Activated T-helper 1 cell treated with anti-CD3 and anti-CD28 coated beads, Interleukin-12 subunit alpha, Interleukin-12 subunit beta, Interleukin-2, Interleukin-4 antibody, amounts not matched to agents 30 ng/mL and 10 ng/mL and 1 ng/mL, durations not matched to agents 14 hours and 24 hours and 36 hours (primary cell): ENCODE measurements around the gene COX8C. TPM values are rescaled to one million over a fixed set of nuclear protein-coding genes. Genes with fewer than 3 reads are reported as not detected.

Experiments used
- DNase-seq: peaks from one replicate; pipeline ENCODE4 v3.0.0; 2021; ENCODE audit warnings: low spot score
- H3K27ac Mint-ChIP-seq: one replicate; pipeline ENCODE4 v1.8.0; 2021; ENCODE audit warnings: mild to moderate bottlenecking, mixed read lengths
- H3K27me3 Mint-ChIP-seq: one replicate; pipeline ENCODE4 v1.8.0; 2022; ENCODE audit warnings: mild to moderate bottlenecking, moderate library complexity, mixed read lengths; ENCODE audit not compliant: insufficient read depth
- H3K36me3 Mint-ChIP-seq: one replicate; pipeline ENCODE4 v1.8.0; 2021; ENCODE audit warnings: low read depth, mixed read lengths
- H3K4me1 Mint-ChIP-seq: one replicate; pipeline ENCODE4 v1.8.0; 2021; ENCODE audit warnings: low read depth, mixed read lengths
- H3K4me3 Mint-ChIP-seq: one replicate; pipeline ENCODE4 v1.8.0; 2021; ENCODE audit warnings: mild to moderate bottlenecking, moderate library complexity, mixed read lengths
- H3K9me3 Mint-ChIP-seq: one replicate; pipeline ENCODE4 v1.8.0; 2021; ENCODE audit warnings: mixed read lengths
- intact Hi-C: fragments of 100-400 bp; cut with micrococcal nuclease; formaldehyde crosslinking; loops from one replicate; pipeline ENCODE4 v1.15.1; 2024
- total RNA-seq: library from RNA; stranded (reverse); gene quantifications from 2 replicates; pipeline ENCODE4 v1.2.3, GENCODE V29; 2022

Gene COX8C
- total RNA-seq, 1 donor from 2014 or later, result not detected

DNA sequence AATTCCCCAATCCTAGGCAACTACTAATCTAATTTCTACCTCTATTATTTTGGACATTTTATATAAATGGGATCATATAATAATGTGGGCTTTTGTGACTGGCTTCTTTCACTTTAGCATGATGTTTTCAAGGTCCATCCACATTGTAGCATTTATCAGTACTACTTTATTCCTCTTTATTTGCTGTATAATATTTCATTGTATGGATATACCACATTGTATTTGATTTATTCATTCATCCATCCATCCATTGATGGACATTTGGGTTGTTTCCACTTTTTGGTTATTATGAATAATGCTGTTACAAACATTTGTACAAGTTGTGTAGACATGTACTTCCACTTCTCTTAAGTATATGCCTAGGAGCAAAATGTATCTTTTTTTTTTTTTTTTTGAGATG is 31.4 kb upstream of the COX8C start:
- H3K4me3 Mint-ChIP-seq, result no peak overlapping the region
- no peak overlapping the region for H3K27ac Mint-ChIP-seq
- no peak for DNase-seq
- no peaks in the 10 kb centered on the region for H3K27me3 Mint-ChIP-seq
- H3K9me3 Mint-ChIP-seq, result no peaks in the 10 kb centered on the region
- intact Hi-C loops, result no loop called here
- H3K4me1 Mint-ChIP-seq, result peaks cover 15% of the 10 kb centered on the region
- no peaks in the 10 kb centered on the region for H3K36me3 Mint-ChIP-seq

DNA sequence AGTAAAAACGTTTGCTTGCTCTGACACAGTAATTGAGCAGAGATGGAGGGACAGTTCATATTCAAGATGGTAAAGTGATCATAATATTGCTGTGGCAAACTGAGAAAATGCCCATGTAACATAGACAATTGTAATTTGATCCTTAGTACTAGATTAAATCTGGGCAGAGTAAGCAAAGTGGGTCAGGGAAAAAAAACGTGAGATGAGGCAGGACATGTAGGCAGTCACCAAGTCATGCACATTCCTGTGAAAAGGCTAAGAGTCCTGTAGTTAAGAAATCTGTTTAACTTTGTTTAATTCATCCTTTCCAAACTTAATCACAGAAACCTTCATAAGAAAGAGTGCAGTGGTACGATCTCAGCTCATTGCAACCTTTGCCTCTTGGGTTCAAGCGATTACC is 30.3 kb upstream of the COX8C start:
- Mint-ChIP-seq H3K4me3 (no peak overlapping the region), H3K4me1 (peaks cover 15% of the 10 kb centered on the region), H3K27ac (no peak overlapping the region), H3K36me3 (no peaks in the 10 kb centered on the region), H3K9me3 (no peaks in the 10 kb centered on the region), H3K27me3 (no peaks in the 10 kb centered on the region)
- intact Hi-C loops, result no loop called here
- no peak for DNase-seq

DNA sequence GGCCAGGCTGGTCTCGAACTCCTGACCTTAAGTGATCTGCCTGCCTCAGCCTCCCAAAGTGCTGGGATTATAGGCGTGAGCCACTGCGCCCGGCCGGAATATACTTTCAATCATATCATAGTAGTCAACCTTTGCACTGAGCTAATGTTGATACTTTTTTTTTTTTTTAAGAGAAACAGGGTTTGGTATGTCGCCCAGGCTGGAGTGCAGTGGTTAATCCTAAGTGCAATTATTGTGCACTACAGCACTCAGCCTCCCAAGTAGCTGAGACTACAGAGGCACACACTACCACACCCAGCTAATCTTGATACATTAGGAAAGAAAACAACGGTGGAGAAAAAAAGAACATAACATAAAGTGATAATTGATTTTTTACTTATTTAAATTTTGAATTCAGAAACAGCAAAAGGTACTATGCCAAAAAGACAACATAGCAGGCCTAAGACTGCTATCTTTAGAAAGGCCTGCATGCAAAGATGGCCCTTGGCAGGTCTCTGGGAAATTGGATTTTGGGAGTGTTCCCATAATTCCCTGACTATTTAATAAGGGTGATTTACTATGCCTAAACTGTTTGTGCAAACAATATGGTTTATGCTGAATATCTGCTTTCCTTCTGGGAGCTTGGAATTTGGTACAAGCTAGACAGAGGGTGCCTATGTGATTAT is 29.6 kb upstream of the COX8C start:
- DNase-seq, result no peak
- no peak overlapping the region for H3K27ac Mint-ChIP-seq
- H3K4me1 Mint-ChIP-seq, result peaks cover 15% of the 10 kb centered on the region
- H3K27me3 Mint-ChIP-seq, result no peaks in the 10 kb centered on the region
- no peak overlapping the region for H3K4me3 Mint-ChIP-seq
- intact Hi-C loops, result no loop called here
- no peaks in the 10 kb centered on the region for H3K36me3 Mint-ChIP-seq
- H3K9me3 Mint-ChIP-seq, result no peaks in the 10 kb centered on the region

DNA sequence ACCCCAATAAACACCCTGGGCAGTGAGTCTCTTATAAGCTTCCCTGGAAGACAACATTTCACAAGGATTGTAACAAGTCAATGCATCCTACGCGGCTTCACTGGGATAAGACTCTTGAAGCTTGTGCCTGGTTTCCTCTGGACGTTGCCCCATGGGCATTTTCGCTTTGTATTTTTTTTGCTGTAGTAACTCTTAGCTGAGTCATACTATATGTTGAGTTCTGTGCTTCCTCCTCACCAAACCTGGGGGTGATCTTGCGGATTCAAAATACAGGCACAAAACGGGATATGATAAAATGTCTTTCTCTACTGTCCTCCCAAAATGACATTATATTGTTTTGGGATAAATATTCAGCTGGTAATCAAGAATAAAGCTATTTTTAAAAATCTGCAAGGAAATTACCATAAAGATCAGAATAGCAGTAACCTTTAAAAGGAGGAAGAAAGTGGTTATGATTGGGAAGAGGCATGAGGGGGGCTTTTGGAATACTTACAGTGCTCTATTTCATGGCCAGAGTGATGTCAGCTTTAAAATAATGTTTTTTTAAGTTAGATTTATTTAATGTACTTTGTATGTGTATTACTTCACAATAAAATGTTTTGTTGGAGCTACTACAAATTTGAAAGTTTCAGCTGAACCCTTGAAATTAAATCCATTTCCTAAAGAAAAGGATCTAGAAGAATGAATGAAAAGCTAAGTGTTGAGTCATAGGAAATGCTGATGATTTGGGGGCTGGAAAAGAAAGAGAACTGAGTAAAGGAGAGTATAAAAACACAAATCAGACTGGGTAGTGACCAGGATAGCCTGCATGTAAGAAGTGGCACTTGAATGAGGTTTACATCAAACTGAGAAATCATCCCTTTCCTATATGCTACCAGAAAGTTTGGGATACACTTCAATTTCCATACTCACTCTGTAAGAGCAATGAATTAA is 28.8 kb upstream of the COX8C start:
- H3K4me3 Mint-ChIP-seq, result no peak overlapping the region
- H3K36me3 Mint-ChIP-seq, result no peaks in the 10 kb centered on the region
- H3K9me3 Mint-ChIP-seq, result no peaks in the 10 kb centered on the region
- DNase-seq, result no peak
- intact Hi-C loops, result no loop called here
- H3K4me1 Mint-ChIP-seq, result peaks cover 15% of the 10 kb centered on the region
- no peak overlapping the region for H3K27ac Mint-ChIP-seq
- no peaks in the 10 kb centered on the region for H3K27me3 Mint-ChIP-seq

DNA sequence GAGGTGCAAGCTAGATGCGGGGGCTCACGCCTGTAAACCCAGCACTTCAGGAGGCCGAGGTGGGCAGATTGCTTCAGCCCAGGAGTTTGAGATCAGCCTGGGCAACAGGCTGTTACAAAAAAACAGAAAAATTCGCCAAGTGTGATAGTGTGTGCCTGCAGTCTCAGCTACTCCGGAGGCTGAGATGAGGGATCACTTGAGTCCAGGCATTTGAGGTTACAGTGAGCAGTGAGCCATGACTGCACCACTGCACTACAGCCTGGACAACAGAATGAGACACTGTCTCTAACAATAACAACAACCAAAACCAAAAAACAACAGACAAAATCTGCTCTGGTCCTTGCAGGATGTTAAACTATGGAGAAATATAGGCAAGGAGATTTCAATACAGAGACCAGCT is 28.1 kb upstream of the COX8C start:
- no peak overlapping the region for H3K27ac Mint-ChIP-seq
- H3K36me3 Mint-ChIP-seq, result peaks cover 2% of the 10 kb centered on the region
- no peaks in the 10 kb centered on the region for H3K9me3 Mint-ChIP-seq
- peaks cover 15% of the 10 kb centered on the region for H3K4me1 Mint-ChIP-seq
- H3K4me3 Mint-ChIP-seq, result no peak overlapping the region
- H3K27me3 Mint-ChIP-seq, result no peaks in the 10 kb centered on the region
- DNase-seq, result no peak
- intact Hi-C loops, result no loop called here

DNA sequence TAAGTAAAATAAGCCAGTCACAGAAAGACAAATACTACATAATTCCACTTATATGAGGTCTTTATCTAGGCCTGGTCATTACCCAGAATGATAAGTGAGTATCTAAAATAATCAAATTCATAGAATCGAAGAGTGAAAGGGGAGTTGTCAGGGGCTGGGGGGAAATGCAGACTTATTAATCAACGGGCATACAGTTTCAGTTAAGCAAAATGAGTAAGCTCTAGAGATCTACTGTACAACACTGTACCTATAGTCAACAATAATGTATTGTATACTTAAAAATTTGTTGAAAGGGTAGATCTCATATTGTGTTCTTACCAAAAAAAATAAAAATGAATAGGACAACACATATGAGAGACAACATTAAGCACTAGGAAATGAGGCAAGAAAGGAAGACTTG is 27.5 kb upstream of the COX8C start:
- H3K4me1 Mint-ChIP-seq, result peaks cover 15% of the 10 kb centered on the region
- H3K36me3 Mint-ChIP-seq, result peaks cover 2% of the 10 kb centered on the region
- H3K9me3 Mint-ChIP-seq, result no peaks in the 10 kb centered on the region
- no peak overlapping the region for H3K4me3 Mint-ChIP-seq
- DNase-seq, result no peak
- H3K27ac Mint-ChIP-seq, result no peak overlapping the region
- intact Hi-C loops, result no loop called here
- no peaks in the 10 kb centered on the region for H3K27me3 Mint-ChIP-seq

DNA sequence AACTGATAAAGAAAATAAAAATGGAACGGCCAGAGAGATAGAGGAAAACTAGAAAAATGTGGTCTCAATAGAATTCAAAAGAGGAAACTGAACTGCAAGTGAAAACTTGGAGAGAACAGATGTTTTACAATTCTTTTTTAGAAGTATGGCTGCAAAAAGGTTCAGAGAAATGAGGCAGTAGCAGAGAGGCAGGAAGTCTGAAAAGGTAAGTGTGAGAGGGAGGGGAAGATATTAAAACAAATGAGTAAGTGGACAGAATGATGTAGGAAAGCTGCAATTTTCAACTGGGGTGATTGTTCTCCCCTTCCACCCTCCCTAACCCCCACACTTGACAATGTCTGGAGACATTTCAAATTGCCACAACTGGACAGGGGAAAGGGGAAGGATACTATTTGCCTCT is 27.0 kb upstream of the COX8C start:
- Mint-ChIP-seq H3K27me3 (no peaks in the 10 kb centered on the region), H3K9me3 (no peaks in the 10 kb centered on the region), H3K4me1 (peaks cover 15% of the 10 kb centered on the region), H3K27ac (no peak overlapping the region), H3K4me3 (no peak overlapping the region), H3K36me3 (peaks cover 6% of the 10 kb centered on the region)
- no peak for DNase-seq
- intact Hi-C loops, result no loop called here

DNA sequence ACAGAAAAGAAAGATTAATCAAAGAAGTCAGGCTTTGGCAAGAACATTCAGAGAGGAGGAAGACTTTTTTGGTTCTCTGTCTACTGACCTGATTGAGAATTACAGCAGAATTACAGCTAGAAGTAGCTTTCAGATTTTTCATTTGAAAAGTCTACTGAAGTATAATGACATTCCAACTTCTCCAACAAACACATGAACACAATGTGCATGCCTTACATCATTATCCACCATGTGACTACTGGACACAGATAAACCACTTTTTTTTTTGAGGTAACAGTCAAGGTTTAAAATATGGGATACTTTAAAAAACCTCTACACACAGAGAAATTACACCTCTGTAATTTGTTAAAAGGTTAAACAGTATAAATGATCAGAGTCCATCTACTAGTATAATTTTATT is 26.5 kb upstream of the COX8C start:
- Mint-ChIP-seq H3K36me3 (peaks cover 6% of the 10 kb centered on the region), H3K27me3 (no peaks in the 10 kb centered on the region), H3K27ac (no peak overlapping the region), H3K4me1 (peaks cover 15% of the 10 kb centered on the region), H3K9me3 (no peaks in the 10 kb centered on the region), H3K4me3 (no peak overlapping the region)
- DNase-seq, result no peak
- intact Hi-C loops, result no loop called here

DNA sequence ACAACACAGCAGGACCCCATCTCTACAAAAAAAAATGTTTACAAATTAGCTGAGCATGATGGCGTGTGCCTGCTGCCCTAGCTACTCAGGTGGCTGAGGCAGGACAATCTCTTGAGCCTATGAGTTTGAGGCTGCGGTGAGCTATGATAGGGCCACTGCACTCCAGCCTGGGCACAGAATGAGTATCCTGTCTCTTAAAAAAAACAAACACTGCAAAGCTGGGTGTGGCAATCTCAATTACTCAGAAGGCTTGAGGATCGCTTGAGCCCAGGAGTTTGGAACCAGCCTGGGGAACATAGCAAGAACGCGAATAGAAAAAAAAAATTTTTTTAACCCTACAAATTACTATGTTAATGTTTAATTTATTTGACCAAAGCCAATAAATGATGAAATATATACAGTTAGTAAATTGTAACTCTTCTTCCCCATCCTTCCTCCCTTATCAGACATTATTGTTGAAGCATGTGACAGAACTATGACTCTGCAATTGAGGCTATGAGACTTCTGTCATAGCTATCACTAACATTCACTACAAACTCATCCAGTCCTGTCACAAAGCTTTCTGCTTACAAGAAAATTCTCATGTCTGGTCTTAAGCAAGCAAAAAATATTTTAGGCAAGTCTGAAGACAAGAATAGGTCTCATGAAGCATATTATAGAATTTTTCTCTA is 23.9 kb upstream of the COX8C start:
- Mint-ChIP-seq H3K27ac (no peak overlapping the region), H3K27me3 (no peaks in the 10 kb centered on the region), H3K9me3 (no peaks in the 10 kb centered on the region), H3K4me3 (no peak overlapping the region), H3K36me3 (peaks cover 6% of the 10 kb centered on the region), H3K4me1 (peaks cover 24% of the 10 kb centered on the region)
- intact Hi-C loops, result no loop called here
- DNase-seq, result no peak

DNA sequence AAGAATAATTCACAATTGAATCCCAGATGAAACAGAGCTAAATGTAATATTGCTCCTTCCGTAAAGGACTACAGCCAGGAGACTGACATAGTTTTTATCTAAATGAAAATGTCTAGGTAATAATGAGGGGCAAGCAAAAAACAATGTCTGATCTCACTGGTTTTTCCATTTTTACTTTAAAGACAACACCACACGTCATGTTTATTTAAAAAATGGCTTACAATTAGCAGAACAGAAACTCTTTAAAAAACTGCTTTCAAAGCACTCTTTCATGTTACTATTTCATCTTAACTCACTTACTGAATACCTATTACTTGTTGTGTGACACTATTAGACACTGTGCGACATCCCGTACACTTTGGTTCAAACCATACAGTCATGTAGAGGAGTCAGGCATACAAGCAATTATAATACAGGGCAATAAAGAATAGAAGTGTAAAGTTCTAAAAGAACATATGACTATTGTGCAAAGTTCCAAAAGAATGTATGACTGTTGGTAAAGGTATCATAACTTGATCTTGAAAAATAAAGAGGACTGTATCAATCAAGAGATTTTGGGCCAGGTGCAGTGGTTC is 23.3 kb upstream of the COX8C start:
- peaks cover 6% of the 10 kb centered on the region for H3K36me3 Mint-ChIP-seq
- no peak overlapping the region for H3K4me3 Mint-ChIP-seq
- H3K4me1 Mint-ChIP-seq, result peaks cover 27% of the 10 kb centered on the region
- no peaks in the 10 kb centered on the region for H3K9me3 Mint-ChIP-seq
- H3K27ac Mint-ChIP-seq, result no peak overlapping the region
- intact Hi-C loops, result no loop called here
- no peak for DNase-seq
- no peaks in the 10 kb centered on the region for H3K27me3 Mint-ChIP-seq

DNA sequence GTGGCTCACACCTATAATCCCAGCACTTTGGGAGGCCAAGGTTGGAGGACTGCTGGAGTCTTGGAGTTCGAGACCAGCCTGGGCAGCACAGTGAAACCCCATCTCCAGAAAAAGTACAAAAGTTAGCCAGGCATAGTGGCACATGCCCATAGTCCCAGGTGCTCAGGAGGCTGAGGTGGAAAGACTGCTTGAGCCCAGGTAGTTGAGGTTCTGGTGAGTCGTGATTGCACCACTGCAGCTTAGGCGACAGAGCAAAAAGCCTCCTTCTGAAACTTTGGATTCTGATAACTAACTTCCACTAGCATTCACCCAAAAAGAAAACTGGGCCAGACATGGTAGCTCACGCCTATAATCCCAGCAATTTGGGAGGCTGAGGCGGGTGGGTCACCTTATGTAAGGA is 20.8 kb upstream of the COX8C start:
- Mint-ChIP-seq H3K9me3 (no peaks in the 10 kb centered on the region), H3K36me3 (peaks cover 6% of the 10 kb centered on the region), H3K4me1 (peaks cover 36% of the 10 kb centered on the region), H3K27me3 (no peaks in the 10 kb centered on the region), H3K4me3 (no peak overlapping the region), H3K27ac (no peak overlapping the region)
- no peak for DNase-seq
- intact Hi-C loops, result no loop called here

DNA sequence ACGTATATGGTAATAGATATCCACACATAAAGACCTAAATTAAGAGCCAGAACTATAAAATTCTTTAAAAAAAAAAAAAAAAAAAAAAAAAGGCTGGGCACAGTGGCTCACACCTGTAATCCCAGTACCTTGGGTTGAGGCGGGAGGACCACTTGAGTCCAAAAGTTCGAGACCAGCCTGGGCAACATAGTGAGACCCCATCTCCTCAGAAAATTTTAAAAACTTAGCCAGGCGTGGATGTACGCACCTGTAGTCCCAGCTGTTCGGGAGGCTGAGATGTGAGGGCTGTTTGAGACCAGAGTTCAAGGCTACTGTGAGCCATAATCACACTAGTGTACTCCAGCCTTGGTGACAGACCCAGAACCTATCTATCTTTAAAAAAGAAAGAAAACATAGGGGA is 18.4 kb upstream of the COX8C start:
- Mint-ChIP-seq H3K4me1 (peaks cover 48% of the 10 kb centered on the region), H3K4me3 (no peak overlapping the region), H3K27ac (no peak overlapping the region), H3K9me3 (no peaks in the 10 kb centered on the region), H3K27me3 (no peaks in the 10 kb centered on the region), H3K36me3 (peaks cover 4% of the 10 kb centered on the region)
- intact Hi-C loops, result no loop called here
- no peak for DNase-seq
